ENCODE measurements around the gene MPDU1.

- TF ChIP-seq RXRA (IDR thresholded peaks at IDR 0.05) (no peak), CTCF (IDR thresholded peaks at IDR 0.05; ENCODE audit: low read depth, low read length, missing input control) (no peak), JUND (IDR thresholded peaks at IDR 0.05) (no peak), ZBTB33 (IDR thresholded peaks at IDR 0.05) (no peak)
Measured at GRCh38 chr17:7588553-7589203, 5.0 kb downstream of the MPDU1 start.
